Smooth muscle cell (in vitro differentiated cells): Measurements from ENCODE around the gene PLCB3. TPM values are rescaled to one million over a fixed set of nuclear protein-coding genes. Genes with fewer than 3 reads are reported as not detected.

Experiments
- DNase-seq: peaks from one replicate; lab custom pipeline; 2025; ENCODE audit not compliant: unreplicated experiment; lab: John Stamatoyannopoulos, UW
- H2AFZ ChIP-seq: fragments of 200-600 bp; sonication (generic); 2 replicates; pipeline ENCODE4 v1.6.0; 2016; ENCODE audit warnings: antibody characterized with exemption, low read depth, mild to moderate bottlenecking
- H3F3A ChIP-seq: fragments of 200-600 bp; sonication (generic); 2 replicates; pipeline ENCODE4 v1.6.0; 2017; ENCODE audit warnings: antibody characterized with exemption, low read depth
- H3K27ac ChIP-seq: fragments of 200-600 bp; sonication (generic); 2 replicates; pipeline ENCODE4 v1.5.1; 2016; ENCODE audit warnings: low read depth, mild to moderate bottlenecking
- H3K27me3 ChIP-seq: fragments of 200-600 bp; sonication (generic); 2 replicates; pipeline ENCODE4 v1.6.1; 2016; ENCODE audit warnings: low read depth, mild to moderate bottlenecking
- H3K36me3 ChIP-seq: fragments of 200-600 bp; sonication (generic); 2 replicates; pipeline ENCODE4 v1.5.1; 2016; ENCODE audit warnings: low read depth
- H3K4me1 ChIP-seq: fragments of 200-600 bp; sonication (generic); 2 replicates; pipeline ENCODE4 v1.5.1; 2016; ENCODE audit warnings: low read depth
- H3K4me2 ChIP-seq: fragments of 200-600 bp; sonication (generic); 2 replicates; pipeline ENCODE4 v1.6.0; 2016; ENCODE audit warnings: mild to moderate bottlenecking
- H3K4me3 ChIP-seq: fragments of 200-600 bp; sonication (generic); 2 replicates; pipeline ENCODE4 v1.5.1; 2016; ENCODE audit warnings: mild to moderate bottlenecking
- H3K79me2 ChIP-seq: fragments of 200-600 bp; sonication (generic); 2 replicates; pipeline ENCODE4 v1.6.0; 2016; ENCODE audit warnings: low read depth, mild to moderate bottlenecking
- H3K9ac ChIP-seq: fragments of 200-600 bp; sonication (generic); 2 replicates; pipeline ENCODE4 v1.6.0; 2016; ENCODE audit warnings: low read depth
- H3K9me3 ChIP-seq: fragments of 200-600 bp; sonication (generic); replicated peaks from 2 replicates; pipeline ENCODE4 v1.5.1; 2016; ENCODE audit warnings: low read depth
- H4K20me1 ChIP-seq: fragments of 200-600 bp; sonication (generic); 2 replicates; pipeline ENCODE4 v1.6.0; 2016; ENCODE audit warnings: low read depth
- CTCF ChIP-seq: fragments of 200-600 bp; sonication (generic); IDR thresholded peaks from 2 replicates; pipeline ENCODE4 v1.5.1; 2017; ENCODE audit warnings: borderline replicate concordance, mild to moderate bottlenecking, antibody characterized with exemption; ENCODE audit not compliant: insufficient read depth, poor library complexity, severe bottlenecking
- WGBS: methylation state at CpG from one replicate; pipeline ENCODE4 v1.1.7; 2016; ENCODE audit warnings: low lambda C conversion rate; 5-methylcytosine and 5-hydroxymethylcytosine counted together
- polyA plus RNA-seq: library from polyadenylated mRNA; unstranded; fragments of >200 nt; fragmentation: Nextera tagmentation; extraction: Ambion mirVana; gene quantifications from 2 replicates; pipeline ENCODE4 v1.2.1, GENCODE V29; 2016
- total RNA-seq: library from RNA; depleted of rRNA; stranded (reverse); fragments of >200 nt; gene quantifications from 2 replicates; pipeline ENCODE4 v1.2.3, GENCODE V29; 2014

The PLCB3 gene
- total and polyA plus RNA-seq, 2 experiments from 2014 or later = 15.0 to 15.6 TPM

GRCh38 chr11:64292460-64293254, 41.3 kb downstream of the PLCB3 start:
- Histone ChIP-seq H2AFZ (no peak overlapping the region), H4K20me1 (peaks cover 20% of the 10 kb centered on the region), H3K27ac (no peak overlapping the region), H3K4me3 (peak overlapping the region; percentile 44), H3K27me3 (peaks cover 79% of the 10 kb centered on the region), H3K9ac (no peak overlapping the region), H3K36me3 (no peaks in the 10 kb centered on the region), H3K4me2 (peak overlapping the region; percentile 88), H3K9me3 (no peaks in the 10 kb centered on the region), H3K79me2 (no peaks in the 10 kb centered on the region), H3F3A (no peaks in the 10 kb centered on the region), H3K4me1 (peaks cover 5% of the 10 kb centered on the region)
- DNase-seq = no peak
- 42% methylated on average over 21 of the region's 42 CpGs for WGBS
- TF ChIP-seq CTCF = no peak

GRCh38 chr11:64294774-64295173, 43.4 kb downstream of the PLCB3 start:
- H3K9ac ChIP-seq = no peak overlapping the region
- no peaks in the 10 kb centered on the region for H3K36me3 ChIP-seq
- H3F3A ChIP-seq = no peaks in the 10 kb centered on the region
- no peak for TF ChIP-seq CTCF
- no peak overlapping the region for H3K27ac ChIP-seq
- H3K4me3 ChIP-seq = no peak overlapping the region
- no peak overlapping the region for H3K4me2 ChIP-seq
- no peaks in the 10 kb centered on the region for H3K9me3 ChIP-seq
- peaks cover 20% of the 10 kb centered on the region for H4K20me1 ChIP-seq
- H2AFZ ChIP-seq = no peak overlapping the region
- H3K4me1 ChIP-seq = peaks cover 11% of the 10 kb centered on the region
- H3K79me2 ChIP-seq = no peaks in the 10 kb centered on the region
- WGBS = 41% methylated on average over 2 of the region's 3 CpGs
- peaks cover 98% of the 10 kb centered on the region for H3K27me3 ChIP-seq
- DNase-seq = no peak

DNA sequence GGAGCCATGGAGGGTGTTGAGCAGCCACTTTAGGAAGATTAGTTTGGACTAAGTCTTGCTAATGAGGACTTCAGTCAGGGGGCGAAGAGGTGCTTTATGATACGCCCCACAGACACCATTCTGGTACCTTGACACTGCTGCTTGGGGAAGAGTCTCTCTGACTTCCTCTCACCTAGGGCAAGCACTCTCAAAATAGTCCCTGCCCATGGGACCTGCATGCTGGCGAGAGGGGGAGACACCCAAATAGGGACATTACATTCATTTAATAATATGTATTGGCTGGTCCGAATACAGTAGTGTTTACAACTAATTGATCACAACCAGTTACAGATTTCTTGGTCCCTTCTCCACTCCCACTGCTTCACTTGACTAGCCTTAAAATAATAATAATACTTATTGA, 44.4 kb downstream of the PLCB3 start:
- no peak overlapping the region for H3K4me3 ChIP-seq
- no peak overlapping the region for H3K4me2 ChIP-seq
- no peak overlapping the region for H3K9ac ChIP-seq
- no peak overlapping the region for H3K27ac ChIP-seq
- no peak for DNase-seq
- H3K79me2 ChIP-seq = no peaks in the 10 kb centered on the region
- peaks cover 98% of the 10 kb centered on the region for H3K27me3 ChIP-seq
- H3K9me3 ChIP-seq = no peaks in the 10 kb centered on the region
- H3F3A ChIP-seq = no peaks in the 10 kb centered on the region
- H2AFZ ChIP-seq = no peak overlapping the region
- TF ChIP-seq CTCF = no peak
- H3K4me1 ChIP-seq = peaks cover 17% of the 10 kb centered on the region
- no peaks in the 10 kb centered on the region for H3K36me3 ChIP-seq
- peaks cover 11% of the 10 kb centered on the region for H4K20me1 ChIP-seq
- 87% methylated on average over 4 of the region's 4 CpGs for WGBS

DNA sequence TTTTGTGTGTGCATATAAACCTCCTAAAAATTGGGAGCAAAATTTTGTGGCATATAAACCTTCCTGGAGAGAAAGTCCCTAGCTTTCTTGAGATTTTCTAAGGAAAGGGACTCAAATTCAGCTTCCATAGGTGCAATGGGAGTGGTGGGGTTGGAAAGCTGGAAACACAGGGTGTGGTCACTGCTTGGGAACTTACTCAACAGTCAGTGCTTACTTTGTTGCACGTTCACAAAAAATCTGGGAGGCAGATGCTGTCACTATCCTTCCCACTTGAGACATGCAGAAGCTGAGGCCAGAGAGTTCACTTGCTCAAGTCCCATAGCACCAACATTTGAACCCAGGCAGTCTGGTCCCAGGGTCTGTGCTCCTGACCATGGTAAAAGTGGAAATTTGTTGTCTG, 44.9 kb downstream of the PLCB3 start:
- Histone ChIP-seq H3K27me3 (peaks cover 94% of the 10 kb centered on the region), H3K4me3 (no peak overlapping the region), H3K4me2 (no peak overlapping the region), H3K36me3 (no peaks in the 10 kb centered on the region), H3K9me3 (no peaks in the 10 kb centered on the region), H2AFZ (no peak overlapping the region), H3F3A (no peaks in the 10 kb centered on the region), H3K79me2 (no peaks in the 10 kb centered on the region), H4K20me1 (peaks cover 11% of the 10 kb centered on the region), H3K9ac (no peak overlapping the region), H3K27ac (no peak overlapping the region), H3K4me1 (peaks cover 17% of the 10 kb centered on the region)
- no peak for DNase-seq
- TF ChIP-seq CTCF = no peak
- WGBS = 45% methylated on average over 1 of the region's 1 CpG
